ENCODE measurements around the gene SLCO2B1.

- TF ChIP-seq ZBTB17 (tag by site-specific recombination; IDR thresholded peaks at IDR 0.05) (no peak), PRDM1 (tag by site-specific recombination; IDR thresholded peaks at IDR 0.05) (no peak), CTCF (tag by site-specific recombination; IDR thresholded peaks at IDR 0.05) (no peak), ATF2 (tag by site-specific recombination; IDR thresholded peaks at IDR 0.05; ENCODE audit: low read depth) (no peak), ZNF837 (tag by site-specific recombination; IDR thresholded peaks at IDR 0.05) (no peak), INSM2 (tag by site-specific recombination; IDR thresholded peaks at IDR 0.05) (no peak)
Observed at GRCh38 chr11:75244052-75244814, 93.3 kb downstream of the SLCO2B1 start.

All from HEK293 (cell line).